GM12891 (cell line): ENCODE measurements around the gene NEMP1.

Source experiments
- POLR2A ChIP-seq: IDR thresholded peaks from 2 replicates; pipeline ENCODE4 v1.6.1; 2011; ENCODE audit warnings: low read depth, low read length, control low read depth
- POLR2AphosphoS5 ChIP-seq: IDR thresholded peaks from 2 replicates; pipeline ENCODE4 v1.6.1; 2011; ENCODE audit warnings: low read depth, low read length, control low read depth
- SPI1 ChIP-seq: IDR thresholded peaks from 2 replicates; pipeline ENCODE4 v1.6.1; 2011; ENCODE audit warnings: low read depth, low read length, control low read depth
- TAF1 ChIP-seq: IDR thresholded peaks from 2 replicates; pipeline ENCODE4 v1.6.1; 2011; ENCODE audit warnings: low read depth, low read length, control low read depth

GRCh38 chr12:57040750-57041149 is 37.8 kb downstream of the NEMP1 start:
- TF ChIP-seq POLR2A (no peak), POLR2AphosphoS5 (no peak), TAF1 (no peak), SPI1 (no peak)
